A673 (cell line): Measurements from ENCODE around the gene TMEM163. TPM values are rescaled to one million over a fixed set of nuclear protein-coding genes. Genes with fewer than 3 reads are reported as not detected.

Experiments used
- BruUV-seq: library from RNA; stranded (reverse); fragments of 400-500 nt; replicated peaks from 2 replicates; lab custom pipeline; 2021; lab: Mats Ljungman, UMichigan
- CTCF ChIA-PET: fragments of 300-600 bp; sonication (Branson Sonifier 250); formaldehyde crosslinking; loops from one replicate; lab custom pipeline; 2022; ENCODE audit warnings: antibody characterized with exemption; lab: Charles Lee
- POLR2A ChIA-PET: fragments of 300-600 bp; sonication (Branson Sonifier 250); formaldehyde crosslinking; loops from one replicate; lab custom pipeline; 2022; ENCODE audit warnings: antibody characterized with exemption; ENCODE audit not compliant: low non-redundant PET; lab: Charles Lee
- DNase-seq: peaks from one replicate; pipeline ENCODE4 v3.0.0-alpha.2; 2015; ENCODE audit warnings: low spot score
- H3K27ac ChIP-seq: fragments of 200-600 bp; sonication (generic); 2 replicates; pipeline ENCODE4 v1.5.1; 2016; ENCODE audit warnings: mixed run types, low read depth, mild to moderate bottlenecking, mixed read lengths, antibody characterized with exemption, low read length; ENCODE audit not compliant: poor library complexity, severe bottlenecking
- H3K27me3 ChIP-seq: fragments of 200-600 bp; sonication (generic); replicated peaks from 2 replicates; pipeline ENCODE4 v1.6.1; 2017; ENCODE audit warnings: mixed run types, low read depth, mild to moderate bottlenecking, mixed read lengths, antibody characterized with exemption, low read length; ENCODE audit not compliant: insufficient read depth, poor library complexity
- H3K36me3 ChIP-seq: fragments of 200-600 bp; sonication (generic); 2 replicates; pipeline ENCODE4 v1.6.1; 2016; ENCODE audit warnings: mixed run types, mild to moderate bottlenecking, mixed read lengths, antibody characterized with exemption, low read length; ENCODE audit not compliant: insufficient read depth, poor library complexity, severe bottlenecking
- H3K4me1 ChIP-seq: fragments of 200-600 bp; sonication (generic); 2 replicates; pipeline ENCODE4 v1.6.1; 2017; ENCODE audit warnings: mixed run types, mild to moderate bottlenecking, mixed read lengths, antibody characterized with exemption, low read length; ENCODE audit not compliant: insufficient read depth, poor library complexity, severe bottlenecking
- H3K4me3 ChIP-seq: fragments of 200-600 bp; sonication (generic); 2 replicates; pipeline ENCODE4 v1.5.1; 2016; ENCODE audit warnings: low read depth, mixed run types, mild to moderate bottlenecking, mixed read lengths, low read length; ENCODE audit not compliant: poor library complexity, severe bottlenecking
- H3K9me3 ChIP-seq: fragments of 200-600 bp; sonication (generic); 2 replicates; pipeline ENCODE4 v1.6.1; 2016; ENCODE audit warnings: mixed run types, low read depth, mild to moderate bottlenecking, mixed read lengths, antibody characterized with exemption, low read length; ENCODE audit not compliant: poor library complexity, severe bottlenecking
- EZH2 ChIP-seq: fragments of 200-600 bp; sonication (generic); IDR thresholded peaks from 2 replicates; pipeline ENCODE4 v1.6.1; 2017; ENCODE audit warnings: borderline replicate concordance, low read depth, mild to moderate bottlenecking, mixed read lengths, antibody characterized with exemption, low read length; ENCODE audit not compliant: poor library complexity, severe bottlenecking
- intact Hi-C: fragments of 100-400 bp; cut with micrococcal nuclease; formaldehyde crosslinking; loops from one replicate; pipeline ENCODE4 v1.10.0; 2022; ENCODE audit not compliant: unreplicated experiment
- total RNA-seq: library from RNA; stranded (reverse); gene quantifications from 2 replicates; pipeline ENCODE4 v1.2.3, GENCODE V29; 2021
- TF ChIP-seq, protein P1 (sequence below): fragments of 300-800, 200-600 bp; sonication (generic); conservative IDR thresholded peaks from 2 replicates; pipeline ENCODE4 v1.5.1; 2017; ENCODE audit warnings: low read depth, mild to moderate bottlenecking, antibody characterized with exemption, low read length, moderate library complexity, mixed read lengths

Gene TMEM163
- total RNA-seq, 1 experiment from 2014 or later: not detected

DNA sequence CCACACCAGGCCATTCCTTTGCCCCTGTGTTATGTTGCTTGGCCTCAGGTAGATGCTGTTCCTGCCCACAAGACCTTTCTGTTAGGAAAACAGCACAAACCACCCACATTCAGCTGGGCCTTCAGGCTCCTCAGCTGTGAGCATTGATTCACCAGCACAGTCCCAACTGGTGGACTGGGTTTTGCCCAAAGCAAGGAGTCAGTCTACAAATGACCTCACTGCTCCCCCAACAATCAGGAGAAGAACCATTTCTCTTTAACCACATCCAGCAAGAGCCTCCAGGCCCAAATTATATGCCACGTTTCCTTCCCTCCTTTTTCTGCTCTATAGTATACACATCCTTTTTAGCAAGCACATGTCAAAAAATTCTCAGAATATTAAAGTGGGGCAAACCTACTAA lies 5.2 kb downstream of the TMEM163 start:
- Histone ChIP-seq H3K9me3 (no peaks in the 10 kb centered on the region), H3K4me1 (no peaks in the 10 kb centered on the region), H3K27ac (no peak overlapping the region), H3K27me3 (peaks cover 96% of the 10 kb centered on the region), H3K4me3 (no peak overlapping the region), H3K36me3 (no peaks in the 10 kb centered on the region)
- intact Hi-C loops: no loop called here
- ChIA-PET POLR2A (no interaction called here), CTCF (no interaction called here)
- BruUV-seq: no TSS peak
- no peak for DNase-seq
- TF ChIP-seq, protein P1, sequence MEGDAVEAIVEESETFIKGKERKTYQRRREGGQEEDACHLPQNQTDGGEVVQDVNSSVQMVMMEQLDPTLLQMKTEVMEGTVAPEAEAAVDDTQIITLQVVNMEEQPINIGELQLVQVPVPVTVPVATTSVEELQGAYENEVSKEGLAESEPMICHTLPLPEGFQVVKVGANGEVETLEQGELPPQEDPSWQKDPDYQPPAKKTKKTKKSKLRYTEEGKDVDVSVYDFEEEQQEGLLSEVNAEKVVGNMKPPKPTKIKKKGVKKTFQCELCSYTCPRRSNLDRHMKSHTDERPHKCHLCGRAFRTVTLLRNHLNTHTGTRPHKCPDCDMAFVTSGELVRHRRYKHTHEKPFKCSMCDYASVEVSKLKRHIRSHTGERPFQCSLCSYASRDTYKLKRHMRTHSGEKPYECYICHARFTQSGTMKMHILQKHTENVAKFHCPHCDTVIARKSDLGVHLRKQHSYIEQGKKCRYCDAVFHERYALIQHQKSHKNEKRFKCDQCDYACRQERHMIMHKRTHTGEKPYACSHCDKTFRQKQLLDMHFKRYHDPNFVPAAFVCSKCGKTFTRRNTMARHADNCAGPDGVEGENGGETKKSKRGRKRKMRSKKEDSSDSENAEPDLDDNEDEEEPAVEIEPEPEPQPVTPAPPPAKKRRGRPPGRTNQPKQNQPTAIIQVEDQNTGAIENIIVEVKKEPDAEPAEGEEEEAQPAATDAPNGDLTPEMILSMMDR: no peak
- TF ChIP-seq EZH2: no peak

DNA sequence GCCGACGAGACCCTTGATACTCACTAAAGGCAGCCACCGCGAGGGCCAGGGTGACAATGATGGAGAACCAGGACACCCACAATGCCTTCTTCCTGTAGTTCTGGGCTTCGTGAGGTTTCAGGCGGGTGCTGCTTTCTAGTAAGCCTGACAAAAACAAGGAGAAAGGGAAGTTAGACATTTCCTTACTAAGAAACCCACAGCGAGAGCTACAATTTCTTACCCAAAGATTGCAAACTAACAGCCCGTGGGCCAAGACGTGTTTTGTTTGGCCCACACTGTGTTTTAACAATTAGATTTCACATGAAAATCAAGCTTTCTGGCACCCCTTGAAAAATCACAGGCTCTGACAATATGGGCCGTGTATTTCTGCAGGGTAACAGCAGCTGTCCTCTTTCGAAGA lies 5.6 kb downstream of the TMEM163 start:
- Histone ChIP-seq H3K27me3 (peaks cover 92% of the 10 kb centered on the region), H3K4me1 (no peaks in the 10 kb centered on the region), H3K36me3 (no peaks in the 10 kb centered on the region), H3K27ac (no peak overlapping the region), H3K9me3 (no peaks in the 10 kb centered on the region), H3K4me3 (no peak overlapping the region)
- ChIA-PET POLR2A (no interaction called here), CTCF (no interaction called here)
- TF ChIP-seq, protein P1: no peak
- TF ChIP-seq EZH2: no peak
- intact Hi-C loops: no loop called here
- no peak for DNase-seq
- no TSS peak for BruUV-seq

DNA sequence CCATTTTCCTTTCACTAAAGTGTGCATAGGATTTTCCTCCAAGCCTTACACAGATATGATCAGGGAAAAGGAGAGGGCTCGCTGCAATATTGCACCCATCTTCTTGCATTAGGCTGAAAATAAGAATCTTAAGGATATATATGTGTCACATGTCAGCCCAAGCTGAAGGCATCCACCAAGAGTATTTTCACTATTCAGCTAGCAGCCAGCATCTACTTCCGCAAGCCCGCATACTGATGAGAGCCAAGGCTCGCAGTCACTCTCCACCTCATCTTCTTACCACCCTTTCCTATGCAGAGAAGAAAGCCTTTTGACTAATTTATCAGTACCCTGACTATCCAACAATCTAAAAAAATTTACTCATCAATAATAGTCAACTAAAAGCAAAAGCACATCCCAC lies 6.1 kb downstream of the TMEM163 start:
- TF ChIP-seq, protein P1: no peak
- TF ChIP-seq EZH2: no peak
- DNase-seq: no peak
- intact Hi-C loops: no loop called here
- no peaks in the 10 kb centered on the region for H3K4me1 ChIP-seq
- peaks cover 88% of the 10 kb centered on the region for H3K27me3 ChIP-seq
- no peak overlapping the region for H3K4me3 ChIP-seq
- no TSS peak for BruUV-seq
- no peak overlapping the region for H3K27ac ChIP-seq
- no peaks in the 10 kb centered on the region for H3K9me3 ChIP-seq
- H3K36me3 ChIP-seq: no peaks in the 10 kb centered on the region
- CTCF ChIA-PET: no interaction called here
- POLR2A ChIA-PET: no interaction called here
